CD4-positive, CD25-positive, alpha-beta regulatory T cell (primary cell): ENCODE results near the gene EP400. TPM values are rescaled to one million over a fixed set of nuclear protein-coding genes. Genes with fewer than 3 reads are reported as not detected.
A peak's percentile ranks its signal among the peaks of the same experiment; 100 is the strongest.
"Not testable (repeated sequence)": the region's sequence is repeated elsewhere in the genome, so short reads cannot be mapped to it uniquely, and the experiment has no call there.

ENCODE experiments used
- ATAC-seq, 2 donors: fragments of 150-1000 bp; cut with Tn5 transposase; one replicate each; pipeline ENCODE4 v1.10.0; 2021; ENCODE audit warnings: low read depth in 2 of 2, moderate number of reproducible peaks in 2 of 2, moderate library complexity in 1 of 2
- DNase-seq, 3 donors: peaks; one replicate each; pipeline versions ENCODE4 v3.0.0 to v3.0.0-alpha.2; 2012 to 2022; ENCODE audit warnings: mixed read lengths in 1 of 3
- H3K27ac ChIP-seq: one replicate; pipeline ENCODE4 v1.7.0; 2013; ENCODE audit warnings: mild to moderate bottlenecking, low read length; ENCODE audit not compliant: insufficient read depth, poor library complexity, severe bottlenecking
- H3K27me3 ChIP-seq: one replicate; pipeline ENCODE4 v1.7.0; 2013; ENCODE audit warnings: low read length; ENCODE audit not compliant: control insufficient read depth, insufficient read depth
- H3K36me3 ChIP-seq: one replicate; pipeline ENCODE4 v1.7.0; 2013; ENCODE audit warnings: mild to moderate bottlenecking, low read length, moderate library complexity; ENCODE audit not compliant: control insufficient read depth, insufficient read depth
- H3K4me1 ChIP-seq: 2 replicates; pipeline ENCODE4 v1.7.0; 2013; ENCODE audit warnings: mild to moderate bottlenecking, low read length; ENCODE audit not compliant: insufficient read depth, control insufficient read depth, poor library complexity, severe bottlenecking
- H3K4me3 ChIP-seq: one replicate; pipeline ENCODE4 v1.7.0; 2013; ENCODE audit warnings: low read depth, mild to moderate bottlenecking, low read length, moderate library complexity
- H3K9me3 ChIP-seq, 2 experiments: 1 replicate in 1 of 2; 2 replicates in 1 of 2; pipeline ENCODE4 v1.7.0; 2013; ENCODE audit warnings: low read length in 2 of 2, mild to moderate bottlenecking in 1 of 2, moderate library complexity in 1 of 2; ENCODE audit not compliant: control insufficient read depth in 2 of 2
- H3K27ac Mint-ChIP-seq, 3 donors: one replicate each; pipeline ENCODE4 v1.8.0; 2020 to 2022; ENCODE audit warnings: mild to moderate bottlenecking in 3 of 3, mixed read lengths in 3 of 3, moderate library complexity in 2 of 3
- H3K27me3 Mint-ChIP-seq: one replicate; pipeline ENCODE4 v1.8.0; 2022; ENCODE audit warnings: mild to moderate bottlenecking, mixed read lengths
- H3K36me3 Mint-ChIP-seq: one replicate; pipeline ENCODE4 v1.8.0; 2020; ENCODE audit warnings: mixed read lengths
- H3K4me1 Mint-ChIP-seq, 4 donors: one replicate each; pipeline ENCODE4 v1.8.0; 2020 to 2022; ENCODE audit warnings: mixed read lengths in 4 of 4, mild to moderate bottlenecking in 1 of 4
- H3K4me3 Mint-ChIP-seq, 4 donors: one replicate each; pipeline ENCODE4 v1.8.0; 2020 to 2022; ENCODE audit warnings: mild to moderate bottlenecking in 4 of 4, mixed read lengths in 4 of 4, moderate library complexity in 3 of 4
- H3K9me3 Mint-ChIP-seq, 7 donors: one replicate each; pipeline ENCODE4 v1.8.0; 2020 to 2022; ENCODE audit warnings: mixed read lengths in 7 of 7, mild to moderate bottlenecking in 3 of 7, moderate library complexity in 2 of 7
- polyA plus RNA-seq, 4 donors: library from polyadenylated mRNA; unstranded; fragments of 300-500 nt; fragmentation: Illumina TruSeq; gene quantifications; one replicate each; pipeline ENCODE4 v1.2.3, GENCODE V29; 2021
- total RNA-seq: library from RNA; stranded (reverse); gene quantifications from one replicate; pipeline ENCODE4 v1.2.3, GENCODE V29; 2022

The EP400 gene
- total and polyA plus RNA-seq, 5 donors from 2014 or later, result 1.2 to 77.9 (median 1.9) TPM

GRCh38 chr12:132046561-132046960 is 96.8 kb downstream of the EP400 start:
- DNase-seq (no peak), ATAC-seq (no peak)
- Mint-ChIP-seq H3K4me3 (no peak overlapping the region), H3K36me3 (peaks cover 57% of the 10 kb centered on the region), H3K9me3 (no peaks in the 10 kb centered on the region), H3K4me1 (peaks cover 0 to 6% (median 2%) of the 10 kb centered on the region in 4 donors), H3K27me3 (no peaks in the 10 kb centered on the region), H3K27ac (no peak overlapping the region)
- Histone ChIP-seq H3K27ac (no peak overlapping the region), H3K36me3 (peaks cover 74% of the 10 kb centered on the region), H3K27me3 (no peaks in the 10 kb centered on the region), H3K9me3 (no peaks in the 10 kb centered on the region), H3K4me1 (no peaks in the 10 kb centered on the region), H3K4me3 (no peak overlapping the region)

GRCh38 chr12:132047630-132048029 is 97.9 kb downstream of the EP400 start:
- H3K27ac Mint-ChIP-seq, H3K27ac ChIP-seq, H3K27me3 Mint-ChIP-seq, DNase-seq, ATAC-seq, H3K4me1 Mint-ChIP-seq, H3K9me3 Mint-ChIP-seq, H3K4me1 ChIP-seq, H3K4me3 Mint-ChIP-seq, H3K9me3 ChIP-seq, H3K4me3 ChIP-seq, H3K27me3 ChIP-seq: not testable (repeated sequence)
- H3K36me3 Mint-ChIP-seq, result peaks cover 56% of the 10 kb centered on the region
- H3K36me3 ChIP-seq, result peaks cover 81% of the 10 kb centered on the region

- no peak overlapping the region for H3K4me3 ChIP-seq
- DNase-seq (no peak), ATAC-seq (no peak)
- no peak overlapping the region for H3K4me3 Mint-ChIP-seq
- H3K36me3 ChIP-seq, result peaks cover 78% of the 10 kb centered on the region
- H3K27me3 Mint-ChIP-seq, result no peaks in the 10 kb centered on the region
- H3K27ac Mint-ChIP-seq, result peak overlapping the region in 1 of 3 donors; percentile 53
- H3K9me3 Mint-ChIP-seq, result no peaks in the 10 kb centered on the region
- H3K9me3 ChIP-seq, result no peaks in the 10 kb centered on the region
- no peaks in the 10 kb centered on the region for H3K4me1 ChIP-seq
- H3K4me1 Mint-ChIP-seq, result peaks cover 0 to 2% (median 0%) of the 10 kb centered on the region in 4 donors
- H3K27me3 ChIP-seq, result no peaks in the 10 kb centered on the region
- H3K36me3 Mint-ChIP-seq, result peaks cover 55% of the 10 kb centered on the region
- no peak overlapping the region for H3K27ac ChIP-seq
These were observed 99.7 kb downstream of the EP400 start for GRCh38 chr12:132049442-132049841.

GRCh38 chr12:132049876-132050275 is 100.1 kb downstream of the EP400 start:
- no peak overlapping the region for H3K4me3 ChIP-seq
- no peak for ATAC-seq
- Mint-ChIP-seq H3K4me3 (no peak overlapping the region), H3K9me3 (no peaks in the 10 kb centered on the region), H3K27ac (no peak overlapping the region), H3K36me3 (peaks cover 55% of the 10 kb centered on the region), H3K27me3 (no peaks in the 10 kb centered on the region), H3K4me1 (peaks cover 0 to 2% (median 0%) of the 10 kb centered on the region in 4 donors)
- H3K27ac ChIP-seq, result no peak overlapping the region
- H3K27me3 ChIP-seq, result no peaks in the 10 kb centered on the region
- DNase-seq, result no peak
- H3K9me3 ChIP-seq, result no peaks in the 10 kb centered on the region
- H3K36me3 ChIP-seq, result peaks cover 77% of the 10 kb centered on the region
- H3K4me1 ChIP-seq, result no peaks in the 10 kb centered on the region

GRCh38 chr12:132051718-132052117 is 102.0 kb downstream of the EP400 start:
- peaks cover 75% of the 10 kb centered on the region for H3K36me3 ChIP-seq
- H3K4me3 Mint-ChIP-seq, ATAC-seq, H3K4me1 ChIP-seq, H3K4me1 Mint-ChIP-seq, H3K27ac Mint-ChIP-seq, H3K9me3 ChIP-seq, H3K4me3 ChIP-seq, H3K9me3 Mint-ChIP-seq, DNase-seq, H3K27me3 ChIP-seq, H3K27ac ChIP-seq, H3K27me3 Mint-ChIP-seq: not testable (repeated sequence)
- H3K36me3 Mint-ChIP-seq, result peaks cover 47% of the 10 kb centered on the region

GRCh38 chr12:132052196-132052932 is 102.6 kb downstream of the EP400 start:
- DNase-seq (no peak), ATAC-seq (no peak)
- peaks cover 0 to 1% (median 0%) of the 10 kb centered on the region in 4 donors for H3K4me1 Mint-ChIP-seq
- H3K9me3 Mint-ChIP-seq, result no peaks in the 10 kb centered on the region
- H3K36me3 Mint-ChIP-seq, result peaks cover 45% of the 10 kb centered on the region
- H3K27ac Mint-ChIP-seq, result no peak overlapping the region
- H3K27ac ChIP-seq, result no peak overlapping the region
- H3K36me3 ChIP-seq, result peaks cover 77% of the 10 kb centered on the region
- H3K27me3 Mint-ChIP-seq, result no peaks in the 10 kb centered on the region
- H3K27me3 ChIP-seq, result no peaks in the 10 kb centered on the region
- no peaks in the 10 kb centered on the region for H3K4me1 ChIP-seq
- no peaks in the 10 kb centered on the region for H3K9me3 ChIP-seq
- peak overlapping the region in 1 of 4 donors; percentile 38 for H3K4me3 Mint-ChIP-seq
- no peak overlapping the region for H3K4me3 ChIP-seq

GRCh38 chr12:132053338-132054330 is 103.9 kb downstream of the EP400 start:
- Histone ChIP-seq H3K27ac (no peak overlapping the region), H3K4me3 (no peak overlapping the region), H3K27me3 (no peaks in the 10 kb centered on the region), H3K4me1 (no peaks in the 10 kb centered on the region), H3K9me3 (no peaks in the 10 kb centered on the region), H3K36me3 (peaks cover 84% of the 10 kb centered on the region)
- no peak overlapping the region for H3K27ac Mint-ChIP-seq
- no peaks in the 10 kb centered on the region for H3K9me3 Mint-ChIP-seq
- H3K36me3 Mint-ChIP-seq, result peaks cover 45% of the 10 kb centered on the region
- ATAC-seq, result no peak
- H3K4me3 Mint-ChIP-seq, result no peak overlapping the region
- H3K4me1 Mint-ChIP-seq, result no peaks in the 10 kb centered on the region
- no peak for DNase-seq
- no peaks in the 10 kb centered on the region for H3K27me3 Mint-ChIP-seq
